ENCODE results near the gene MAN1A2. TPM values are rescaled to one million over a fixed set of nuclear protein-coding genes. Genes with fewer than 3 reads are reported as not detected.

MAN1A2 gene
- total and polyA plus RNA-seq, 9 of the 15 experiments (the other 6 are each of a cell fraction or from before 2014, with no cell fraction given), result 4.2 to 38.4 (median 18.7) TPM

DNA sequence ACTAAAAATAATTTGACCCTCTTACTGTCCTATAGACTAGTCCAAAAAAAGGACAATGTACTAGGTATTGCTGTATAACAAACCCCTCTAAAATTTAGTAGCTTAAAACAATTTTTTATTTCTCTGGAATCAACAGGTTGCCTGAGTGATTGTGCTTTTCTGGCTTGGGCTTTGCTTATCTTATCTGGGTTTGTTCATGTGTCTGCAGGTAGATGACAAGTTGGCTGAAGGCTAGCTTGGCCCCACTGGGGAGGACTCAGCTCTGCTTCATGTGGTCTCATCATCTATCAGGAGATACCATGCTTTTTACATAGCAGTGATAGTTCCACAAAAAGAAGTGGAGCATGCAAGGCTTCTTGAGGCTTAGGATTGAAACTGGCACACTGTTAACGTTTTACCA is 114.2 kb downstream of the MAN1A2 start:
- no peak overlapping the region for H3K4me3 ChIP-seq
- peak; percentile 42 for FAIRE-seq
- H3K9ac ChIP-seq (ENCODE audit: insufficient read depth in 1 of 2, low read depth in 2 of 2, low read length in 2 of 2), result no peak overlapping the region
- H4K20me1 ChIP-seq (replicated peaks; ENCODE audit: control insufficient read depth, insufficient read depth, low read length), result no peaks in the 10 kb centered on the region
- peaks cover 0 to 6% of the 10 kb centered on the region in 2 experiments; a peak in 3 of 5 replicates for H3K4me1 ChIP-seq (replicated peaks in 1 of 2; ENCODE audit: control insufficient read depth in 2 of 2, insufficient read depth in 2 of 2, low read length in 2 of 2)
- H3K79me2 ChIP-seq (ENCODE audit: control insufficient read depth, insufficient read depth, low read length), result no peaks in the 10 kb centered on the region
- peak; percentile 68 for ATAC-seq
- 13% methylated on average over 1 of the region's 1 CpG for WGBS (ENCODE audit: insufficient coverage, low coverage, missing lambda C conversion rate)
- ChIA-PET CTCF (ENCODE audit: low intra/inter-chr PET ratio) (no interaction called here), POLR2A (interaction anchor here (0.5 kb wide), 1 partner anchor 118 kb away, joined by 3 read pairs; no protein-coding TSS in a partner anchor)
- no TSS peak for BruUV-seq (replicated peaks)
- H3K4me2 ChIP-seq (ENCODE audit: insufficient read depth, low read length), result no peak overlapping the region
- TF ChIP-seq ARID1B (IDR thresholded peaks at IDR 0.05), result peak; percentile 42; the same call in 1 of the 2 replicates
- peak; percentile 37; the same call in 1 of the 2 replicates for TF ChIP-seq TCF3 (CRISPR knock-in tag; IDR thresholded peaks at IDR 0.05)
- TF ChIP-seq CBFA2T2 (conservative IDR thresholded peaks at IDR 0.05), result peak; percentile 33
- no peak for TF ChIP-seq ZNF143 (CRISPR knock-in tag; IDR thresholded peaks at IDR 0.05)
- TF ChIP-seq TEAD4 (IDR thresholded peaks at IDR 0.05; ENCODE audit: low read length), result 0 out of 2 replicates have a peak, but pooled peaks have one; percentile 21
- no peak for TF ChIP-seq TEAD4 (CRISPR knock-in tag; IDR thresholded peaks at IDR 0.05; ENCODE audit: borderline replicate concordance)
- TF ChIP-seq, protein P1, sequence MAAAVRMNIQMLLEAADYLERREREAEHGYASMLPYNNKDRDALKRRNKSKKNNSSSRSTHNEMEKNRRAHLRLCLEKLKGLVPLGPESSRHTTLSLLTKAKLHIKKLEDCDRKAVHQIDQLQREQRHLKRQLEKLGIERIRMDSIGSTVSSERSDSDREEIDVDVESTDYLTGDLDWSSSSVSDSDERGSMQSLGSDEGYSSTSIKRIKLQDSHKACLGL (CRISPR knock-in tag; IDR thresholded peaks at IDR 0.05; ENCODE audit: borderline replicate concordance, poor library complexity, severe bottlenecking), result no peak
- peak; percentile 31; the same call in 1 of the 2 replicates for TF ChIP-seq TAL1 (IDR thresholded peaks at IDR 0.05)
- TF ChIP-seq CBFA2T3 (IDR thresholded peaks at IDR 0.05), result peak; percentile 65
- H3K9me1 ChIP-seq (ENCODE audit: control insufficient read depth, insufficient read depth, low read length), result no peaks in the 10 kb centered on the region
- intact Hi-C loops (cut with micrococcal nuclease) (no loop called here), in situ Hi-C loops (cut with MboI) (no loop called here)
- H2AFZ ChIP-seq (ENCODE audit: low read depth, low read length), result no peak overlapping the region
- H3K9me3 ChIP-seq (replicated peaks; ENCODE audit: control insufficient read depth, insufficient read depth, low read depth, low read length), result no peaks in the 10 kb centered on the region
- H3K27ac ChIP-seq (ENCODE audit: extremely low read depth, low read depth, low read length), result no peak overlapping the region
- H3K36me3 ChIP-seq (ENCODE audit: control insufficient read depth, insufficient read depth, low read length), result no peaks in the 10 kb centered on the region; the same call in 2 of the 3 replicates
- DNase-seq (ENCODE audit: extremely low read depth in 1 of 4, low spot score in 3 of 4), result peak in 2 of 4 experiments; percentile 19 to 45
- H3K27me3 ChIP-seq (ENCODE audit: control insufficient read depth in 2 of 2, insufficient read depth in 2 of 2, low read length in 2 of 2), result no peaks in the 10 kb centered on the region

All from K562 (cell line).